ENCODE measurements around the gene CSRNP2.
"Not testable (repeated sequence)": the region's sequence is repeated elsewhere in the genome, so short reads cannot be mapped to it uniquely, and the experiment has no call there.

The CSRNP2 gene

DNA sequence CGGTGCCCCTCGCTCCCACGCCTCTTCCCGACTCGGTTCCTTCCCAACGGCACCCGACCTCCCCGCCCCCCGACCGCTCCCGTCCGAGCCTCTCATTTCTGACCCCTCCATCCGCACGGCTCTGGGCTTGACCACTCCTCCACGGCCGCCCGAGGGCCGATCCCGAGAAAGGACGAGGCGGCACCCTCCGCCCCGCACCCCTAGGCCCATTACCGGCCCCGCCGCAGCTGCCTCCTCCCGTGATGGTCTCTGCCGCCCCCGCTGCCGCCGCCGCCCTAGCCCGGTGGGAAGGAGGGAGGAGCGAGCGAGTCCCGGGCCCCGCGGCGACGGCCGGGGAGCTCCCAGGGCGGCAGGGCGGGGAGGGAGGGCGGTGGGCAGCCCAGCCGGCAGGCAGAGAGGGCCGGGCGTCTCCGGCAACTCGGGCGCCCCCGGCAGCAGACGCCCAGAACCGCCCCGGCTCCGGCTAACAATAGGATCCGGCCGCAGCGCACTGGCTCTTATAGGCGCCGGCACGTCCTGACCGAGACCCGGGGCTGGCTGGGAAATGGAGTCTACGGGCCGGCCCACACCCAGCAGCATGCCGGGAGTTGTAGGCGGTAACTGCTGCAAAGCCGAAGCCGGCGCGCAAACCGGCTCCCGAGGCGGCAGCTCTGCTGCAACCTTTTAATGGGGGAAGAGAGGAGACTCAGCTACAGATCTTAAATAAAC is at the start of gene CSRNP2:
Gene CSRNP2 (minus strand): TSS at position 471 of the 708 bp plus-strand sequence. CDS start 7,035 bp downstream, outside the sequence.
- peak; percentile 97 for DNase-seq

- no peak for DNase-seq
Measured at GRCh38 chr12:51132693-51133092, 49.3 kb upstream of the CSRNP2 start.

- no peak for DNase-seq
Measured at GRCh38 chr12:51131745-51132521, 48.5 kb upstream of the CSRNP2 start.

GRCh38 chr12:51128919-51129318 is 45.5 kb upstream of the CSRNP2 start:
- DNase-seq: no peak

DNA sequence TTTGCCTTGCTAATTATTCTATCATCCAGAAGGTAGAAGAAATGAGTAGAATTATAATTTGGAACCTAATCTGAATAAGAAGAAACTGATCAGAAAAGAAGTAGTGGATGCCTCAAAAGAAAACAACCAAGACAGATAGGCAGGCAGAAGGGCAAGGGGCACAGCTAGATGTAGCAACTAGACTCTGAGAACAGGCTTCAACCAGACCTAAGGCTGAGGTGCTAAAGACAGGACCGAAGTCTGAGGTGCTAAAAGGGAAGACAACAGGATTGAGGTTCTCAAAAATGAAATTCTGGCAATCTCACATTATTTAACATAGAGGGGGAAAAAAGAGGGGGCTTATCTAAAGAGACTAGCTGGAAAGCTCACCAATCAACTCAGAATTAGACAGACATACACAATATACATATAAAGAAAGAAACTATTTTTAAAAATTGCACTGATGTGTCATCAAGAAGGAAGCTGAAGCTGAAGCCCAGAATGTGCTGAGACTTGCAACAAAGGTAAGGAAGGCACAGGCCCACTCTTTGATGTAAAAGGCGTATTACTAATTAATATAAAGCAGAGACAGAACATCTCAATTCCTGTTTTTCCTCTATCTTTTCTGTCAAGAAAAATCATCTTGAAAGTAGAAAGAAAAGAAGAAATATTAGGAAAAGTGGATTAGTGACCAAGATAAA is 43.8 kb upstream of the CSRNP2 start:
- DNase-seq: no peak

GRCh38 chr12:51126297-51126696 is 42.9 kb upstream of the CSRNP2 start:
- no peak for DNase-seq

GRCh38 chr12:51124504-51124903 is 41.1 kb upstream of the CSRNP2 start:
- no peak for DNase-seq

DNA sequence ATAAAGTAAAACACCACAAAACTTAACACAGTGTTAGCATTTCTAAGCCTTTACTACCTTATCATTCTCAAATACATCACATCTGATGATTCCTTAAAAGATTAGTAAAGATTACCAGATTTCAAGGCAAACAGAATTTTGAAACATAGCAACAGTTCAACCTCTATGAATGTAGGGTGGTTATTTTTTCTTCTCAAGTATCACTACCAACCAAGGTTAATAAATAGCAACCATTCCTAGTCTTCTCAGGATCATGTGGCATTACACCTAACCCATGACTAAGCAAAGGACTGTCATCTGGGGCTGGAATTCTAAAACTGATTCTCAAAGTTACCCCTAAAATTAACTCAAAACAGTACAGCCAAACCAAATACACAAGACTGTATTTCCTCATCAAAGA is 39.4 kb upstream of the CSRNP2 start:
- DNase-seq: no peak

GRCh38 chr12:51118706-51119105 is 35.3 kb upstream of the CSRNP2 start:
- no peak for DNase-seq

- no peak for DNase-seq
Measured at GRCh38 chr12:51115533-51115932, 32.1 kb upstream of the CSRNP2 start.

DNA sequence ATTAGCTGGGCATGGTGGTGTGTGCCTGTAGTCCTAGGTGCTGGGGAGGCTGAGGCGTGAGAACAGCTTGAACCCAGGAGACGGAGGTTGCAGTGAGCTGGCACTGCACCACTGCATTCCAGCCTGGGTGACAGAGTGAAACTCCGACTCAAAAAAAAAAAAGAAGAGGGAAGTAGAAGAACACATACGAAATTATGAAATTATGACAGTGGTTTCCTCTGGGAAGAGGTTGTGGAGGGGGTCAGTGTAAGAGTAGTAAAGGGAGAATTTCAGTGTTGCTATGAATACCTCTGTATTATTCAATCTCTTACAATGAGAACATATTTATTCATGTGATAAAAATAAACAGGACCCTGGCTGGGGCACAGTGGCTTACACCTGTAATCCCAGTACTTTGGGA is 24.7 kb upstream of the CSRNP2 start:
- DNase-seq: no peak

DNA sequence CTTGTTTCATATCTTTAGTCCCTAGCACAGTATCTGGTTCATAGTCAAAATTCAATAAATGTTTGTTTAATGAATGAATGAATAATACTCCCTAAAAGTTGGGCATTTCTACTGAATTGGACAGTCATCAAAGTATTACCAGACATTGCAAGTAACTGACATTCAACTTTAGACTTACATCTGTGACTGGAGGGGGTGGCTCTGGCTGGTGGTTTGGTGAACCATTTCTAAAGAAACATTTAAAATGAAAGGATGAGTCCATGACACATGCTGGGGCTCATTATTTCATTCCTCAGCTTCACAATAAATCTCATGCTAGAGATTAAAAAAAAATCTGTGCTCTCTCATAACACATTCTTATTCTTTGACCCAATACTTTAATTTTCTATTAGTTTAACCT is 20.6 kb upstream of the CSRNP2 start:
- DNase-seq: no peak

DNA sequence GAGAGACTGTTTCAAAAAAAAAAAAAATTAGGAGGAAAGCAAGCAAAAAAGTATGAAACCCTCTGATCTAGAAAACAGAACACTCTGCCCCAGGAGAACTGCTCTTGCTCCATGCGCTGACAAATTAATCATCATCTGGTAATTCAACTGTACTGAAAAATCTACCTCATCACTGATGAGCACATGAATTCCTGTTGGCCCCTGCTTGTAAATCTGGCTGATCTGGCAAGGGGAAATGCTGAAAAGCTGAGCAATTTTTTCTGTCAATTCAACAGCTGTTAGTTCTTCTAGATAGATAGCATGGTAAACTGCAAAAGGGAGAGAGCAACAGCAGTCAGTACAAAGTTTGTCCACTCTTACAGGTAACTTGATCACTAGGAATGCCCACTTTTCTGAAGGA is 15.2 kb upstream of the CSRNP2 start:
- no peak for DNase-seq

DNA sequence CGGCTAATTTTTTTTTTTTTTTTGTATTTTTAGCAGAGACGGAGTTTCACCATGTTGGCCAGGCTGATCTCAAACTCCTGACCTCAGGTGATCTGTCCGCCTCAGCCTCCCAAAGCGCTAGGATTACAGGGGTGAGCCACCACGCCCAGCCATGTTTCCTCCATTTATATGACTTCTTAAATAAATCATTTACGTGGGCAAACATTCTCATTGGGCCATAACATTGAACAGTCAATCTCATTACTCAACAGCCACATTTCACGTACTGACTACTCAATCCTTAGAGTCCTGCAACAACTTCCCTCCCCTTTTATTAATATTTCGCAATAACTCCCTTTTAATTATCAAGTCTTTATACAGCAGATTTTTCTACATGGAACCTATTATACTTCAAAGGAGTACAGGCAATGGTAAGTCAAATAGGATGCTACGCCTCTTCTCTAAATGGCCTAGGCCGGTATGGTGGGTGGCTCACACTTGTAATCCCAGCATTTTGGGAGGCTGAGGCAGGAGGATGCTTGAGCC is 7.4 kb upstream of the CSRNP2 start:
- no peak for DNase-seq

GRCh38 chr12:51087818-51088217 is 4.4 kb upstream of the CSRNP2 start:
- no peak for DNase-seq

DNA sequence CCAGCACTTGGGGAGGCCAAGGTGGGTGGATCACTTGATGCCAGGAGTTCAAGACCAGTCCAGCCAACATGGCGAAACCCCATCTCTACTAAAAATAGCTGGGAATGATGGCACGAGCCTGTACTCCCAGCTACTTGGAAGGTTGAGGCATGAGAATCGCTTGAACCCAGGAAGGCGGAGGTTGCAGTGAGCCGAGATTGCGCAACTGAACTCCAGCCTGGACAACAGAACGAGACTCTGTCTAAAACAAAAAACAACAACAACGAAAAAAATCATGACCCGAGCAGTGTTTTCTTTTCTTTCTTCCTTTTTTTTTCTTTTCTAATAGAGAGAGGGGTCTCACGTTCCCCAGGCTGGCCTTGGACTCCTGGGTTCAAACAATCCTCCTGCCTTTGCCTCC is 3.5 kb upstream of the CSRNP2 start:
- no peak for DNase-seq

DNA sequence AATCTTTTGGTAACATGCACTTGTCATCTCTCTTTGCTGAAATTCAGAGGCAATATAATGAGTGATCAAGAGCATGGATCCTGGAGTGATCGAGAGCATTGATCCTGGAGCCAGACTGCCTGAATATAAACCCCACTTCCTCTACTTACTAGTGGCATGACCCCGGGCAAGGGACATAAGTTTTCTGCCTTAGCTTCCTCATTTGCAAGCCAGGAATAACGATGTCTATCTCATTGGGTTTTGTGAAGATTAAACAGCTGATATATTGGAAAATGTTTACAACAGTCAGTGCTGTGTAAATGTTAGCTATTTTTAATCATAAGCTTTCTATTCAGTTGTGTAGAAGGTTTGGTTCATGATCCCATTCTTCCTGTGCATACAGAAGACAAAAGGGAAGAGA is 2.4 kb upstream of the CSRNP2 start:
- DNase-seq: peak; percentile 30

- DNase-seq: peak; percentile 45
Measured at GRCh38 chr12:51082561-51083125, 753 bp downstream of the CSRNP2 start.

DNA sequence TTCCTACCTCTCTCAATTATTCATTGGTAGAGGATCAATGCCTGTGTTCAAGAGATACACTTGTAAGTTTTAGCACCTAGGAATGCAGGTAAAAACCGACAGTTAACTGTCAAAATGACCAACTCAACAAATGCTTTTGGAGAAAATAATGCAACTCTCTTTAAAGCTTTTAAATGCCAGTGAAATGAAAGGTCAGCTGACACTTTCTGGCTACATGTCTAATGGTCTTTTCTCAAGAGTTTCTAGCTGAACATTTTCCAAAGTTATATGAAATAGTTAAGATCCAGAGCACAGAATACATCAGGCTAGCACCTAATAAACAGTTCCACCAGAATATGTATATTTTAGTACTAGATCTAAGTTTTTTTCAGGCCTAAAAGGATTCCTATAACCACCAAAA is 2.0 kb downstream of the CSRNP2 start:
- DNase-seq: no peak

DNA sequence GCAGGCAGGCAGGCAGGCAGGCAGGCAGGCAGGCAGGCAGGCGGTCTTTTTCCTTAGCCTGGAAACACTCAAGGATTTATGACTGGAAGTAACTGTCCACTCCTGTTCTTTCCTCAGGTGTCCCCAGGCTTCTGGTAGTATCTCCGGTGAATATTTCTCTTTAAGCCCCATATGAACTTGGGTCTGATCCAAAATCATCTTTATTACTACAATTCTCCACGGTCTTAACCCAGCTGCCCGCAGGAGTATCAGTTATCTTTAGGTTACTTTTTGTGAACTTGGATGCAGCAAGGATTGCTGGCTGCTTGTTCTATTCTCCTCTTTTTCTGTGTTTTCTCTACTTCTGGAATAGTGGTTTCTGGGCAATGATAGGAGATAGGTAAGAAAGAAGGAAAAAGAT is 3.3 kb downstream of the CSRNP2 start:
- DNase-seq: no peak

- DNase-seq: not testable (repeated sequence)
Measured at GRCh38 chr12:51078866-51079265, 4.5 kb downstream of the CSRNP2 start.

DNA sequence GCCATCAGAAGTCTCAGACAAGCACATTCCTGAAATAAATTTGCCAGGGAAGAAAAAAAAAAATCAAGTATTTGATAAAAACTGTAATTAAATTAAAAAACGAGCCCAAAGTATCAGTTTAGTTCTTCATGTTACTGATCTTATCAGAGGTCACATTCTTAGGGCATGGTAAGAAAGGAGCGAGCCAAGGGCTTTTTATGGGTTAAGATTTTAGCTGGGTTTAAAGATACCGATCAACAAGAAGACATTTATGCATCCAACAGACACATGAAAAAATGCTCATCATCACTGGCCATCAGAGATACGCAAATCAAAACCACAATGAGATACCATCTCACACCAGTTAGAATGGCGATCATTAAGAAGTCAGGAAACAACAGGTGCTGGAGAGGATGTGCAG is 5.0 kb downstream of the CSRNP2 start:
- DNase-seq: not testable (repeated sequence)

DNA sequence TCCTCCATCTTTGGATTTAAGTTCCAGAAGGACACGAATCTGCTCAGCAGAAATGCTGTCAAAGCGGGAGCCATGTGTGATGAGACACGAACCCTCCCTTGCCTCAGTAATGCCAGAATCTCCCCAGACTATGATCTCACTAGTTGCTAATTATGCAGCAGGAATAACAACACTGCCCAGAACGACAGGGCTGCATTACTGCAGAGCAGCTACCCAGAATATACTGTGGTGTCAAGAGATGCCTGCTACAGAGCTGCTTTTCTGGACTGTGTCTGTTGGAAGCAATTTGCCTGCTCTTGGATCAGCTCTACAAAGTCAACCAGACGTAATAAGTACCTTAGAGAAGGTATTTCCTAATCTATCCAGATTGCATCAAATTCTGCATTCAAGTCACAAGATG is 5.5 kb downstream of the CSRNP2 start:
- DNase-seq: no peak
